Smooth muscle cell (in vitro differentiated cells): Measurements from ENCODE around the gene KDELR3. TPM values are rescaled to one million over a fixed set of nuclear protein-coding genes. Genes with fewer than 3 reads are reported as not detected.

Source experiments
- DNase-seq: peaks from one replicate; lab custom pipeline; 2025; ENCODE audit not compliant: unreplicated experiment; lab: John Stamatoyannopoulos, UW
- H2AFZ ChIP-seq: fragments of 200-600 bp; sonication (generic); 2 replicates; pipeline ENCODE4 v1.6.0; 2016; ENCODE audit warnings: antibody characterized with exemption, low read depth, mild to moderate bottlenecking
- H3F3A ChIP-seq: fragments of 200-600 bp; sonication (generic); 2 replicates; pipeline ENCODE4 v1.6.0; 2017; ENCODE audit warnings: antibody characterized with exemption, low read depth
- H3K27ac ChIP-seq: fragments of 200-600 bp; sonication (generic); 2 replicates; pipeline ENCODE4 v1.5.1; 2016; ENCODE audit warnings: low read depth, mild to moderate bottlenecking
- H3K27me3 ChIP-seq: fragments of 200-600 bp; sonication (generic); 2 replicates; pipeline ENCODE4 v1.6.1; 2016; ENCODE audit warnings: low read depth, mild to moderate bottlenecking
- H3K36me3 ChIP-seq: fragments of 200-600 bp; sonication (generic); 2 replicates; pipeline ENCODE4 v1.5.1; 2016; ENCODE audit warnings: low read depth
- H3K4me1 ChIP-seq: fragments of 200-600 bp; sonication (generic); 2 replicates; pipeline ENCODE4 v1.5.1; 2016; ENCODE audit warnings: low read depth
- H3K4me2 ChIP-seq: fragments of 200-600 bp; sonication (generic); 2 replicates; pipeline ENCODE4 v1.6.0; 2016; ENCODE audit warnings: mild to moderate bottlenecking
- H3K4me3 ChIP-seq: fragments of 200-600 bp; sonication (generic); 2 replicates; pipeline ENCODE4 v1.5.1; 2016; ENCODE audit warnings: mild to moderate bottlenecking
- H3K79me2 ChIP-seq: fragments of 200-600 bp; sonication (generic); 2 replicates; pipeline ENCODE4 v1.6.0; 2016; ENCODE audit warnings: low read depth, mild to moderate bottlenecking
- H3K9ac ChIP-seq: fragments of 200-600 bp; sonication (generic); 2 replicates; pipeline ENCODE4 v1.6.0; 2016; ENCODE audit warnings: low read depth
- H3K9me3 ChIP-seq: fragments of 200-600 bp; sonication (generic); replicated peaks from 2 replicates; pipeline ENCODE4 v1.5.1; 2016; ENCODE audit warnings: low read depth
- H4K20me1 ChIP-seq: fragments of 200-600 bp; sonication (generic); 2 replicates; pipeline ENCODE4 v1.6.0; 2016; ENCODE audit warnings: low read depth
- CTCF ChIP-seq: fragments of 200-600 bp; sonication (generic); IDR thresholded peaks from 2 replicates; pipeline ENCODE4 v1.5.1; 2017; ENCODE audit warnings: borderline replicate concordance, mild to moderate bottlenecking, antibody characterized with exemption; ENCODE audit not compliant: insufficient read depth, poor library complexity, severe bottlenecking
- WGBS: methylation state at CpG from one replicate; pipeline ENCODE4 v1.1.7; 2016; ENCODE audit warnings: low lambda C conversion rate; 5-methylcytosine and 5-hydroxymethylcytosine counted together
- polyA plus RNA-seq: library from polyadenylated mRNA; unstranded; fragments of >200 nt; fragmentation: Nextera tagmentation; extraction: Ambion mirVana; gene quantifications from 2 replicates; pipeline ENCODE4 v1.2.1, GENCODE V29; 2016
- total RNA-seq: library from RNA; depleted of rRNA; stranded (reverse); fragments of >200 nt; gene quantifications from 2 replicates; pipeline ENCODE4 v1.2.3, GENCODE V29; 2014

KDELR3 gene
- total and polyA plus RNA-seq, 2 experiments from 2014 or later: 163 to 252 TPM

- H3K4me3 ChIP-seq: no peak overlapping the region
- no peak for DNase-seq
- H3K4me1 ChIP-seq: no peaks in the 10 kb centered on the region
- H3K4me2 ChIP-seq: no peak overlapping the region
- TF ChIP-seq CTCF: no peak
- no peaks in the 10 kb centered on the region for H3K36me3 ChIP-seq
- no peaks in the 10 kb centered on the region for H4K20me1 ChIP-seq
- peaks cover 63% of the 10 kb centered on the region for H3K27me3 ChIP-seq
- no peak overlapping the region for H2AFZ ChIP-seq
- no peaks in the 10 kb centered on the region for H3K9me3 ChIP-seq
- WGBS: 91% methylated on average over 11 of the region's 11 CpGs
- H3F3A ChIP-seq: no peaks in the 10 kb centered on the region
- no peaks in the 10 kb centered on the region for H3K79me2 ChIP-seq
- no peak overlapping the region for H3K9ac ChIP-seq
- no peak overlapping the region for H3K27ac ChIP-seq
Measured at GRCh38 chr22:38453066-38453672, 14.7 kb upstream of the KDELR3 start.

GRCh38 chr22:38453996-38454352 lies 13.9 kb upstream of the KDELR3 start:
- no peak overlapping the region for H2AFZ ChIP-seq
- no peak overlapping the region for H3K27ac ChIP-seq
- H3K36me3 ChIP-seq: no peaks in the 10 kb centered on the region
- no peak overlapping the region for H3K4me2 ChIP-seq
- H3K79me2 ChIP-seq: no peaks in the 10 kb centered on the region
- H4K20me1 ChIP-seq: no peaks in the 10 kb centered on the region
- no peaks in the 10 kb centered on the region for H3F3A ChIP-seq
- no peaks in the 10 kb centered on the region for H3K9me3 ChIP-seq
- no peak for DNase-seq
- no peak for TF ChIP-seq CTCF
- no peak overlapping the region for H3K4me3 ChIP-seq
- peaks cover 70% of the 10 kb centered on the region for H3K27me3 ChIP-seq
- 83% methylated on average over 3 of the region's 3 CpGs for WGBS
- H3K4me1 ChIP-seq: no peaks in the 10 kb centered on the region
- H3K9ac ChIP-seq: no peak overlapping the region

- no peak for DNase-seq
Measured at GRCh38 chr22:38454353-38455075, 13.4 kb upstream of the KDELR3 start.

More at GRCh38 chr22:38454353-38455075, 13.4 kb upstream of the KDELR3 start:
- Histone ChIP-seq H3K4me1 (no peaks in the 10 kb centered on the region), H3K9ac (no peak overlapping the region), H3K79me2 (no peaks in the 10 kb centered on the region), H3K4me3 (peak overlapping the region; percentile 42), H2AFZ (no peak overlapping the region), H3F3A (no peaks in the 10 kb centered on the region), H3K27me3 (peaks cover 69% of the 10 kb centered on the region), H3K4me2 (peak overlapping the region; percentile 82), H3K27ac (no peak overlapping the region), H3K9me3 (no peaks in the 10 kb centered on the region), H4K20me1 (no peaks in the 10 kb centered on the region), H3K36me3 (no peaks in the 10 kb centered on the region)
- TF ChIP-seq CTCF: no peak
- 9% methylated on average over 34 of the region's 67 CpGs for WGBS
